T-cell (primary cell): ENCODE results near the gene CDT1. TPM values are rescaled to one million over a fixed set of nuclear protein-coding genes. Genes with fewer than 3 reads are reported as not detected.

Experiments used
- ATAC-seq, 4 experiments: fragments of 200-7000 bp in 3 of 4; fragments of 150-1000 bp in 1 of 4; cut with Tn5 transposase; replicated peaks in 1 of 4; 1 replicate in 3 of 4; 2 replicates in 1 of 4; pipeline ENCODE4 v1.10.0; 2021; ENCODE audit warnings: moderate library complexity in 3 of 4, mild to moderate bottlenecking in 2 of 4, moderate number of reproducible peaks in 1 of 4
- CTCF ChIA-PET, 2 donors: fragments of 300-600 bp; sonication (Branson Sonifier 250); formaldehyde crosslinking; loops; one replicate each; lab custom pipeline; 2022; ENCODE audit warnings: antibody characterized with exemption in 2 of 2; lab: Charles Lee
- POLR2A ChIA-PET, 2 donors: fragments of 300-600 bp; sonication (Branson Sonifier 250); formaldehyde crosslinking; loops; one replicate each; lab custom pipeline; 2022; ENCODE audit warnings: antibody characterized with exemption in 2 of 2; lab: Charles Lee
- DNase-seq, 35 experiments: peaks; one replicate each; pipeline versions ENCODE4 v3.0.0 to v3.0.0-alpha.2; 2013 to 2023
- H3K27ac ChIP-seq: one replicate; pipeline ENCODE4 v1.5.1; 2013; ENCODE audit warnings: low read length
- H3K27me3 ChIP-seq, 2 experiments: replicated peaks in 1 of 2; 1 replicate in 1 of 2; 2 replicates in 1 of 2; pipeline versions ENCODE4 v1.6.1 to v1.7.0; 2013; ENCODE audit warnings: low read length in 1 of 2, mixed read lengths in 1 of 2; ENCODE audit not compliant: control insufficient read depth in 2 of 2, insufficient read depth in 2 of 2; ENCODE audit errors: extremely low read depth in 1 of 2
- H3K36me3 ChIP-seq, 2 donors: 1 replicate in 1 of 2; 2 replicates in 1 of 2; pipeline versions ENCODE4 v1.6.1 to v1.7.0; 2013; ENCODE audit warnings: low read length in 1 of 2; ENCODE audit not compliant: control insufficient read depth in 2 of 2, insufficient read depth in 1 of 2; ENCODE audit errors: extremely low read depth in 1 of 2
- H3K4me1 ChIP-seq, 2 experiments: 1 replicate in 1 of 2; 2 replicates in 1 of 2; pipeline versions ENCODE4 v1.6.1 to v1.7.0; 2013; ENCODE audit warnings: low read length in 2 of 2, mixed read lengths in 1 of 2; ENCODE audit not compliant: insufficient read depth in 2 of 2, control insufficient read depth in 1 of 2; ENCODE audit errors: extremely low read depth in 1 of 2
- H3K4me3 ChIP-seq, 2 donors: 1 replicate in 1 of 2; 2 replicates in 1 of 2; pipeline versions ENCODE4 v1.5.1 to v1.7.0; 2013; ENCODE audit warnings: mild to moderate bottlenecking in 2 of 2, low read length in 1 of 2, moderate library complexity in 1 of 2; ENCODE audit not compliant: control insufficient read depth in 1 of 2; ENCODE audit errors: extremely low read depth in 1 of 2
- H3K9me3 ChIP-seq: 2 replicates; pipeline ENCODE4 v1.7.0; 2013
- H3K27ac Mint-ChIP-seq, 2 donors: one replicate each; pipeline ENCODE4 v1.8.0; 2020 to 2021; ENCODE audit warnings: mild to moderate bottlenecking in 2 of 2, mixed read lengths in 2 of 2
- H3K27me3 Mint-ChIP-seq, 2 donors: one replicate each; pipeline ENCODE4 v1.8.0; 2021 to 2022; ENCODE audit warnings: mixed read lengths in 2 of 2
- H3K36me3 Mint-ChIP-seq: one replicate; pipeline ENCODE4 v1.8.0; 2021; ENCODE audit warnings: mixed read lengths
- H3K4me1 Mint-ChIP-seq, 3 donors: one replicate each; pipeline ENCODE4 v1.8.0; 2020 to 2022; ENCODE audit warnings: mixed read lengths in 3 of 3, mild to moderate bottlenecking in 1 of 3
- H3K4me3 Mint-ChIP-seq, 3 donors: one replicate each; pipeline ENCODE4 v1.8.0; 2020 to 2022; ENCODE audit warnings: mild to moderate bottlenecking in 3 of 3, mixed read lengths in 3 of 3, moderate library complexity in 3 of 3
- H3K9me3 Mint-ChIP-seq, 3 donors: one replicate each; pipeline ENCODE4 v1.8.0; 2020 to 2022; ENCODE audit warnings: mixed read lengths in 3 of 3
- WGBS: methylation state at CpG from one replicate; pipeline ENCODE4 v1.1.5; 2013; ENCODE audit warnings: missing lambda C conversion rate; ENCODE audit not compliant: insufficient coverage; 5-methylcytosine and 5-hydroxymethylcytosine counted together
- total RNA-seq, 35 experiments: library from RNA in 6 of 35; stranded (reverse) in 6 of 35; fragments of 120-200 nt in 1 of 35; gene quantifications; one replicate each; pipeline versions ENCODE4 v1.2.1 to v1.2.4 and lab custom pipeline; 2013 to 2026

CDT1 gene
- total RNA-seq, 5 donors from 2014 or later (not counting 1 experiment from before 2014, with no cell fraction given): 0.93 to 3.7 (median 1.5) TPM

DNA sequence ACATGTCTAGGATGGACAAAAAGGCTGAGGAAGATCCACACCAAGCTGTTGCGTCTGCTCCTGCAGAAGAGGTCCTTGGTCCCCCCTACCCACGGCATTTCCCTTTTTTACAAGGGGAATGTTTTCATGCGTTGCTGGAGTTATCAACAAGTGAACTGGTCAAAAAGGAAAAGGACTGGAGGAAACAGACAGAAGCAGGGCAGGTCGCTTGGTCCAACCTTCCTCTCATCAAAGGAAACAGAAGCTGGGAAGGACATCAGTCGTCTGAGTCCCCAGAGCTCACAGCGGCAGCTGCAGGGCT, 44.7 kb upstream of the CDT1 start:
- H3K36me3 ChIP-seq: peaks cover 0 to 12% of the 10 kb centered on the region in 2 donors
- ATAC-seq (no peak), DNase-seq (no peak)
- ChIA-PET CTCF (interaction anchor here (0.6 to 1.0 kb wide), 2 partner anchors 79 to 99 kb away, joined by 3 read pairs; no protein-coding TSS in a partner anchor), POLR2A (no interaction called here)
- peak overlapping the region; percentile 41 for H3K27ac ChIP-seq
- H3K27me3 ChIP-seq: no peaks in the 10 kb centered on the region
- Mint-ChIP-seq H3K9me3 (no peaks in the 10 kb centered on the region), H3K4me3 (peak overlapping the region in 1 of 3 donors; percentile 64), H3K36me3 (peaks cover 4% of the 10 kb centered on the region), H3K27ac (peak overlapping the region; percentile 66 to 92), H3K27me3 (no peaks in the 10 kb centered on the region), H3K4me1 (peaks cover 21 to 42% (median 29%) of the 10 kb centered on the region in 3 donors)
- H3K4me3 ChIP-seq: no peak overlapping the region
- H3K9me3 ChIP-seq: no peaks in the 10 kb centered on the region
- WGBS: 56% methylated on average over 3 of the region's 6 CpGs
- peaks cover 0 to 76% of the 10 kb centered on the region in 2 experiments for H3K4me1 ChIP-seq

DNA sequence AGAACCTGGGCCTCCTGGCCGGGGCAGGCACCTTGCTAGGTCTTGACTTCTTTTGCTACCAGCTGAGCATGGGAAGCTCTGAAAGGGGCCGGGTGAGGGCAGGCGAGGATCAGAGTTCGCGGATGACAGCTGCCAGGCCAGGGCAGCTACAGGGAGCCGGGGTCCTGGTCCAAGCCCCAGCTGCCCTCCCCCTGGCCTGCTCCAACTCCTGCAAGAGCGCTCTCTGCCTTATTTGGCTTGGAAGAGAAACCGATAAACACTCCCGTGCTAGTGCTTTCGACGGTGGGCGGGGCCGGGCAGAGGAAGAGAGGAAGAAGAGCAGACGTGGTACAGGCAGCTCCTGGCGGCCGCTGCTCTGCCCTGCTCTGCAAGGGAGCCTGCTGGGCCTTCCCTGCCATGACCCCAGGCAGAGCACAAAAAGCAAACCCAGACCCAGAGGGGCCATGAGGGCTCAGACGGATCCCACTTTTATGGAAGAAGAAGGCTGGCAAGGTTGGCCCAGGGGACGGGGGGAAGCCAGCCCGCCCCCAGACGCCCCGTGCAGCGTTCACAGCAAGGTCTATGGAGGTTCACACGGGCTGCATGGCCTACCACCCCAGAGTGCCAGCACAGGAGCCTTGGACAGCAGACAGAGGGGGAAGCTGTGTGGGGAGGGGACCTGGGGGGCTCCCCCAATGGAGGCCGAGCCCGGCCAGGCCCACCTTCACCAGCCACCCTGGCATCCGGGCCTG, 44.2 kb upstream of the CDT1 start:
- POLR2A ChIA-PET: interaction anchor here in 1 of 2 donors (0.6 kb wide), 1 partner anchor 27 kb away, joined by 5 read pairs; no protein-coding TSS in a partner anchor
- Histone ChIP-seq H3K9me3 (no peaks in the 10 kb centered on the region), H3K27me3 (no peaks in the 10 kb centered on the region), H3K4me1 (peaks cover 0 to 73% of the 10 kb centered on the region in 2 experiments), H3K36me3 (peaks cover 0 to 15% of the 10 kb centered on the region in 2 donors), H3K27ac (peak overlapping the region; percentile 41), H3K4me3 (peak overlapping the region in 1 of 2 donors; percentile 20)
- no peaks in the 10 kb centered on the region for H3K9me3 Mint-ChIP-seq
- H3K4me3 Mint-ChIP-seq: peak overlapping the region; percentile 57 to 73 (median 64)
- H3K4me1 Mint-ChIP-seq: peaks cover 21 to 42% (median 29%) of the 10 kb centered on the region in 3 donors
- peak overlapping the region; percentile 91 to 92 for H3K27ac Mint-ChIP-seq
- CTCF ChIA-PET: interaction anchor here (0.5 to 1.0 kb wide), 4 partner anchors 11 to 99 kb away, joined by 3 to 7 read pairs (median 3); no protein-coding TSS in a partner anchor
- H3K27me3 Mint-ChIP-seq: no peaks in the 10 kb centered on the region
- ATAC-seq (peak; percentile 80 to 93 (median 82)), DNase-seq (peak in 30 of 35 experiments; percentile 15 to 69 (median 50))
- 59% methylated on average over 19 of the region's 26 CpGs for WGBS
- H3K36me3 Mint-ChIP-seq: peaks cover 4% of the 10 kb centered on the region

DNA sequence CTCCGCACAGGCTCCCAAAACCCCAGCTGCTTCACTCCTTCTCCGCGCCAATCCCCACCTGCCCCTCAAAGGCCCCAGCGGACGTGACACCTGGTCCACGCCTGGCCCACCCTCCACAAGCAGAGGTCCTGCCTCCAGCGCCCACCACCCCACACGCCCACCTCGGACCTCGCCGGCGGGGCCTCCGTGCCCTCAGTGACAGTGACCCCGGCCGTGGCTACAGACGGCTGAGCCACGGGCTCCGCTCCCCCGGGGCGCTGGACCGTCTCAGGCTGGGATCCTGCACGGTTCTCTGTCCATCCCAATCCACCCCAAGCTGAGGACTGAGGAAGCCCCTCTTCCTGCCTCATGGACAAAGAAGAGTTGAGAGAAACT, 43.6 kb upstream of the CDT1 start:
- H3K27ac ChIP-seq: peak overlapping the region; percentile 41
- no peak for DNase-seq
- Mint-ChIP-seq H3K9me3 (no peaks in the 10 kb centered on the region), H3K4me3 (peak overlapping the region in 1 of 3 donors; percentile 64), H3K27ac (peak overlapping the region; percentile 58 to 80), H3K27me3 (no peaks in the 10 kb centered on the region), H3K4me1 (peaks cover 21 to 42% (median 29%) of the 10 kb centered on the region in 3 donors), H3K36me3 (peaks cover 4% of the 10 kb centered on the region)
- H3K9me3 ChIP-seq: no peaks in the 10 kb centered on the region
- 95% methylated on average over 12 of the region's 22 CpGs for WGBS
- no peak for ATAC-seq
- POLR2A ChIA-PET: interaction anchor here in 1 of 2 donors (0.6 kb wide), 1 partner anchor 27 kb away, joined by 5 read pairs; no protein-coding TSS in a partner anchor
- no peaks in the 10 kb centered on the region for H3K27me3 ChIP-seq
- peaks cover 0 to 69% of the 10 kb centered on the region in 2 experiments for H3K4me1 ChIP-seq
- CTCF ChIA-PET: interaction anchor here (0.5 to 0.7 kb wide), 2 partner anchors 12 kb away, joined by 3 to 7 read pairs; no protein-coding TSS in a partner anchor
- peak overlapping the region in 1 of 2 donors; percentile 20 for H3K4me3 ChIP-seq
- H3K36me3 ChIP-seq: peaks cover 0 to 15% of the 10 kb centered on the region in 2 donors

- Mint-ChIP-seq H3K27ac (peak overlapping the region; percentile 58 to 80), H3K36me3 (peaks cover 4% of the 10 kb centered on the region), H3K4me3 (no peak overlapping the region), H3K4me1 (peaks cover 21 to 37% (median 25%) of the 10 kb centered on the region in 3 donors), H3K9me3 (no peaks in the 10 kb centered on the region), H3K27me3 (no peaks in the 10 kb centered on the region)
- peaks cover 0 to 15% of the 10 kb centered on the region in 2 donors for H3K36me3 ChIP-seq
- 96% methylated on average over 23 of the region's 24 CpGs for WGBS
- ATAC-seq (no peak), DNase-seq (no peak)
- H3K4me1 ChIP-seq: peaks cover 0 to 72% of the 10 kb centered on the region in 2 experiments
- H3K27me3 ChIP-seq: no peaks in the 10 kb centered on the region
- no peak overlapping the region for H3K4me3 ChIP-seq
- no peaks in the 10 kb centered on the region for H3K9me3 ChIP-seq
- ChIA-PET CTCF (interaction anchor here in 1 of 2 donors (0.5 to 0.6 kb wide), 2 partner anchors 9 to 12 kb away, joined by 3 to 7 read pairs; no protein-coding TSS in a partner anchor), POLR2A (interaction anchor here in 1 of 2 donors (0.6 kb wide), 1 partner anchor 123 kb away, joined by 4 read pairs; no protein-coding TSS in a partner anchor)
- H3K27ac ChIP-seq: no peak overlapping the region
Observed at GRCh38 chr16:88760424-88761142, 43.0 kb upstream of the CDT1 start.

DNA sequence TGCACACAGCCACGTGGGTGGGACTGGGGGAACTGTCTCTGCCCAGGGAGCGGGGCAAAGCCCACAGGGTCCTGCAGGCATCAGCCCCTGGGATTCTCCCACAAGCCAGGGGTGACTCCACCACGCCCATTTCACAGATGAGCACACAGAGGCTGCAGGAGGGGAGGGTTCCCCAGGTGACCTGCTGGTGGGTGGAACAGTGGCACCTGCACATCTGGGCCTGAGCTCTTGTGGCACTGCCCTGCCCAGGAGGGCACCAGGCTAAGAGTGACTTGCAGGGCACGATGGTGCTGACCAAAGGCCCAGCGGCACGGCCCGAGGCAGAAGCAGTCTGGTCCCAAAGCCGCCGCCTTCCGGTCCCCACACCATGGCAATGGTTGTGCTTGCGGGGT, 42.5 kb upstream of the CDT1 start:
- H3K4me3 ChIP-seq: no peak overlapping the region
- ChIA-PET POLR2A (interaction anchor here in 1 of 2 donors (0.6 kb wide), 1 partner anchor 15 kb away, joined by 4 read pairs; no protein-coding TSS in a partner anchor), CTCF (interaction anchor here in 1 of 2 donors (1.3 kb wide), 1 partner anchor 23 kb away, joined by 4 read pairs; no protein-coding TSS in a partner anchor)
- Mint-ChIP-seq H3K9me3 (no peaks in the 10 kb centered on the region), H3K4me1 (peaks cover 21 to 42% (median 28%) of the 10 kb centered on the region in 3 donors), H3K27me3 (no peaks in the 10 kb centered on the region), H3K27ac (no peak overlapping the region), H3K4me3 (no peak overlapping the region), H3K36me3 (peaks cover 4% of the 10 kb centered on the region)
- no peak overlapping the region for H3K27ac ChIP-seq
- 97% methylated on average over 7 of the region's 11 CpGs for WGBS
- H3K4me1 ChIP-seq: peaks cover 0 to 73% of the 10 kb centered on the region in 2 experiments
- no peak for DNase-seq
- no peaks in the 10 kb centered on the region for H3K27me3 ChIP-seq
- no peaks in the 10 kb centered on the region for H3K9me3 ChIP-seq
- ATAC-seq: no peak
- H3K36me3 ChIP-seq: peaks cover 0 to 15% of the 10 kb centered on the region in 2 donors

GRCh38 chr16:88761830-88762229, 41.8 kb upstream of the CDT1 start:
- Histone ChIP-seq H3K4me1 (peaks cover 0 to 80% of the 10 kb centered on the region in 2 experiments), H3K36me3 (peaks cover 0 to 15% of the 10 kb centered on the region in 2 donors), H3K9me3 (no peaks in the 10 kb centered on the region), H3K27ac (no peak overlapping the region), H3K4me3 (no peak overlapping the region), H3K27me3 (no peaks in the 10 kb centered on the region)
- H3K4me3 Mint-ChIP-seq: no peak overlapping the region
- no peaks in the 10 kb centered on the region for H3K27me3 Mint-ChIP-seq
- peaks cover 4% of the 10 kb centered on the region for H3K36me3 Mint-ChIP-seq
- CTCF ChIA-PET: interaction anchor here in 1 of 2 donors (1.3 kb wide), 1 partner anchor 24 kb away, joined by 4 read pairs; no protein-coding TSS in a partner anchor
- no peaks in the 10 kb centered on the region for H3K9me3 Mint-ChIP-seq
- DNase-seq (no peak), ATAC-seq (no peak)
- no peak overlapping the region for H3K27ac Mint-ChIP-seq
- POLR2A ChIA-PET: interaction anchor here in 1 of 2 donors (0.6 kb wide), 1 partner anchor 16 kb away, joined by 4 read pairs; no protein-coding TSS in a partner anchor
- WGBS: 95% methylated on average over 10 of the region's 10 CpGs
- peaks cover 22 to 45% (median 32%) of the 10 kb centered on the region in 3 donors for H3K4me1 Mint-ChIP-seq
